GM08714 (cell line): ENCODE results near the gene ZNF500.
"Not testable (repeated sequence)": the region's sequence is repeated elsewhere in the genome, so short reads cannot be mapped to it uniquely, and the experiment has no call there.

Source experiments
- H3K4me3 ChIP-seq: fragments of 200-500 bp; sonication (Bioruptor generic); 2 replicates; pipeline ENCODE4 v1.5.1; 2014; ENCODE audit warnings: mild to moderate bottlenecking, low read length, inconsistent platforms
- ZNF274 ChIP-seq: IDR thresholded peaks from 2 replicates; pipeline ENCODE4 v1.6.1; 2012; ENCODE audit warnings: mild to moderate bottlenecking, low read depth, low read length

ZNF500 gene

GRCh38 chr16:4788489-4788889, 21.5 kb upstream of the ZNF500 start:
- TF ChIP-seq ZNF274, result no peak
- no peak overlapping the region for H3K4me3 ChIP-seq

DNA sequence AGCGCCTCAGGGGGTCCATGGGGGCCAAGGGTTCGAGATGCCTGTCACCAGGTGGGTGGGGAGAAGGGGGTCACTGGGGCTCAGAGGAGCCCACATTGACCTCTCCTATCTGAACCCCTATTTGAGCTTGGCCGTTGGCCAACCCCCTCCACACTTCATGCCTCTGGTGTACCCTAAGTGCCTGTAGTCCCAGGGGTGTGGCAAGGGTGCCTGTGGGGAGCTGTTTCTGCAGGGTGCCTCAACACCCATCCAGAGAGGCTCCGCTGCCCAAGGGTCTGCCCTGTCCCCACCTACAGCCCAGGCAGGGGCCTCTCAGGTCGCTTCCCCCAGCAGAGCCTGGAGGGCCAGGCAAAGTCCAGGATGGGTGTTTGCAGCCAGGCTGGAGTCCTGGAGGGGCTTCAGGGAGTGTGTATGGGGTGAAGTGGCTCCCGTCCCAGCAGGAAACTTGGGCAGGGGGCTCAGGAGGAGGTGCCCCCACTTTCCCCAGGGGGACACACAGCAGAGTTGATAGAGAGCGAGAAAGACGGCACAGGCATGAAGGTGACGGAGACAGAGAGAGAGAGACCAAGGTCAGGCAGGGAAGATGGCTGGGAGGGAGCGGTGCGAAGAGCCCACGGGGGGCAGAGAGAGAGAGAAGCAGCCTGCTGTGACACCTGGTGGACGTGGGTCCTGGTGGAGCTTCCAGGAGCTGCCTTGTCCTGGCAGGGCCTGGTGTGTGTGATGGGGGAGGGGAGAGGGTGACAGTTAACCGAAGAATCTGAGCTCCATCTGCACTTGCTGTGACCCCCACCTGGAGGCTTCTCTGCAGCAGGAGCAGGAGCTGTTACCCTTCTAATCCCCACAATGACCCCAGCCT, 20.9 kb upstream of the ZNF500 start, which contains the start of gene SEPTIN12:
TSS of gene SEPTIN12 (minus strand) at position 719 of the 856 bp plus-strand sequence. CDS start at position 19, 700 bp downstream.
- H3K4me3 ChIP-seq, result no peak within 1 kb of the TSS
- TF ChIP-seq ZNF274, result no peak

GRCh38 chr16:4787068-4787467, 20.1 kb upstream of the ZNF500 start:
- TF ChIP-seq ZNF274, result no peak
- no peak overlapping the region for H3K4me3 ChIP-seq

- no peak for TF ChIP-seq ZNF274
- no peak overlapping the region for H3K4me3 ChIP-seq
Measured at GRCh38 chr16:4785758-4786433, 18.9 kb upstream of the ZNF500 start.

DNA sequence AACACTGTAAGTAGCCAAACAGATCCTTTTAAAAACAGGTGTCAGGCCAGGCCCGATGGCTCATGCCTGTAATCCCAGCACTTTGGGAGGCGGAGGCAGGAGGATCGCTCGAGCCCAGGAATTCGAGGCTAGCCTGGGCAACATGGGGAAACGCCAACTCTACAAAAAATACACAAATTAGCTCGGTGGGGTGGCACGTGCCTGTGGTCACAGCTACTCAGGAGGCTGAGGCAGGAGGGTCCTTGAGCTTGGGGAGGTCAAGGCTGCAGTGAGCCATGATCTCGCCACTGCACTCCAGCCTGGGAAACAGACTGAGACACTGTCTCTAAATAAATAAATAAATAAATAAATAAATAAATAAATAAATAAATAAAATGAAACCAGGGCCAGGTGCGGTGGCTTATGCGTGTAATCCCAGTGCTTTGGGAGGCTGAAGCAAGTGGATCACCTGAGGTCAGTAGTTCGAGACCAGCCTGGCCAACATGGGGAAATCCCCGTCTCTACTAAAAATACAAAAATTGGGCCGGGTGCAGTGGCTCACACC, 17.6 kb upstream of the ZNF500 start:
- not testable (repeated sequence) for H3K4me3 ChIP-seq

- no peak for TF ChIP-seq ZNF274
- H3K4me3 ChIP-seq, result no peak overlapping the region
Measured at GRCh38 chr16:4783951-4784336, 17.0 kb upstream of the ZNF500 start.

DNA sequence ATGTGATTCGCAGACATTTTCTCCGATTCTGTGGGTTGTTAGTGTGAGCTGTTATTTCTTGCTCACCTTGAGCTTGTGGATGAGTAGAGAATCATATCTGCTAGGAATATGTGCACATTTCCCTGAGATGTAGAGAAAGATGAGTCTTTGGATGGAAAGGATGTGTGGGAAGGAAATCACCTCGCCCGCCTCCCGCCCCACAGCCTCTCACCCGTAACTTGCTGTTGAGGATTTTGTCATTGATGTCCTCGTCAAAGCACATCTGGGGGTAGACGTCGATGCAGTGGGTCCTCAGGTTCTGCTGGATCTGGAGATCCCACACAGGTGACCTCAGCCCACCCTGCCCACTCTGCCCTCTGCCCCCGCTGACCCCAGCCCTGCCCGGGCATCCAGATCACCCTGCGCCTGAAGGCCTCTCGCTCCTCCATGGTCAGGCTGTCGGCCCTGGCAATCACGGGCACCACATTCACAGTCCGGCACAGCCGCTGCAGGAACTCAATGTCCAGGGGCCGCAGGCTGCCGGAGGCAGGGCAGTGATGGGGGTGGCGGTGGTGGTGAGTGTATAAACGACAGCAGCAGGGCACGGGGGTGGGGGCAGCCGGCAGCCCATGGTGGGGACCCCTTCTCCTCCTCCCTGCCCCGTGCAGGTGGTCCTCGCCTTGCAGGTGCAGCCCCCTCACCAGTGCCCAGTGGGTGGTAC, 16.4 kb upstream of the ZNF500 start:
- TF ChIP-seq ZNF274, result no peak

DNA sequence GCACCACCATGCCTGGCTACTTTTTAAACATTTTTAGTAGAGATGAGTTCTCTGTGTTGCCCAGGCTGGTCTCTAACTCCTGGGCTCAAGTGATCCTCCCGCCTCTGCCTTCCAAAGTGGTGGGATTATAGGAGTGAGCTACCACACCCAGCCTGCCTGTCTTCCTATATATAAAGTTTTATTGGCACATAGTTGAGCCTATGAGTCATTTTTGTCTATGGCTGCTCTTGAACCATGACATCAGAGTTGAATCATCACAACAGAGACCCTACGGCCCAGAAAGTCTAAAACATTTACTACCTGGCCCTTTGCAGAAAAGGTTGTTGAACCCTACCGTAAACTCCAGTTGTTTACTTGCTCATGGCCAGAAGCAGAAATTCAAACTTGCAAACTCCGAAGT, 13.3 kb upstream of the ZNF500 start:
- no peak overlapping the region for H3K4me3 ChIP-seq
- TF ChIP-seq ZNF274, result no peak

More for the DNA sequence above, 16.4 kb upstream of the ZNF500 start:
- no peak overlapping the region for H3K4me3 ChIP-seq

- H3K4me3 ChIP-seq, result no peak overlapping the region
- TF ChIP-seq ZNF274, result no peak
Measured at GRCh38 chr16:4778050-4778392, 11.1 kb upstream of the ZNF500 start.

- no peak for TF ChIP-seq ZNF274
- no peak overlapping the region for H3K4me3 ChIP-seq
Measured at GRCh38 chr16:4777339-4778049, 10.5 kb upstream of the ZNF500 start.

DNA sequence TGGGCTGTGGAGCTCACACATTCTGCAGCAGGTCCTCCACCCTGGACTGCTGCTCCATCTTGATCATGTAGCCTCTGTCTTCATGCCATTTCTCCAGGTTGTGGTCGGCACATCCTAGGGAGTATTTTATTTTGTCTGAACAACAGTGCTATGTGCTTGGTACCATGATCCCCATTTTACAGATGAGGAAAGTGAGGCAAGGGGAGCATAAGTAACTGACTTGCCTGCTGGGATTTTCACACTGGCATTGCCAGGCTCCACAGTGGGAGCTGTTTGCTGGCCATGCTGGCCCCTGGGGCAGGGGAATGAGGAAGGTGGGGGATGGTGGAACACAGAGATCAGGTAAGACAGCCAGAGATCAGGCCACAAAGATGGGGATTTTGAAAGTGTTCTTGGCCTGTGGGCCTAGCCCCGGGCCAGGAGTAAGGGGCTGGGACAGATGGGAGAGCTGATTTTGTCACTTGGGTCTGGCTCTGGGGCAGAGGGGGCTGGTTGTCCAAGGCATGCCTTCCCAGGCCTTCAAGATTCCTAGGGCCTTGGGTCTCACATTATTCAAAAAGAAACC, 9.3 kb upstream of the ZNF500 start:
- H3K4me3 ChIP-seq, result no peak overlapping the region
- TF ChIP-seq ZNF274, result no peak

GRCh38 chr16:4775005-4775404, 8.0 kb upstream of the ZNF500 start:
- no peak for TF ChIP-seq ZNF274
- H3K4me3 ChIP-seq, result no peak overlapping the region

- no peak overlapping the region for H3K4me3 ChIP-seq
- TF ChIP-seq ZNF274, result no peak
Measured at GRCh38 chr16:4772351-4772750, 5.4 kb upstream of the ZNF500 start.

DNA sequence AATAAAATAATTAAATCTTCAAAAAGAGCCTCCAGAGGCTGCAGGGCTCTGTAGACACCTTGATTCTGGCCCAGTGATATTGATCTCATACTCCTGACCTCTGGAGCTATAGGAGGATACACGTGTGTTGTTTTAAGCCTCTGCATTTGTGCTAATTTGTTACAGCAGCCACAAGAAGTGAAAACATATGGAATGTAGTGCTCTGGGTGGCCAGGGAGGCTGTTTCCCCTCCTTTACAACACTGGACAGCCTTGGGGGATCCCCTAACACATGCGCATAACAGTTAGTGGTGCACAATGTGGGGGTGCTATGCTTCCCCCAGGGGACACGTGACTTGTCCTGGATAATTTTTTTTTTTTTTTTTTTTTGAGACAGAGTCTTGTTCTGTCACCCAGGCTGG, 4.7 kb upstream of the ZNF500 start:
- no peak overlapping the region for H3K4me3 ChIP-seq
- no peak for TF ChIP-seq ZNF274
